Measurements from ENCODE around the gene WDR93.
"Not testable (repeated sequence)": the region's sequence is repeated elsewhere in the genome, so short reads cannot be mapped to it uniquely, and the experiment has no call there.

The WDR93 gene

GRCh38 chr15:89775815-89776214 is 85.2 kb downstream of the WDR93 start:
- no peak for DNase-seq

GRCh38 chr15:89776274-89777072 is 85.9 kb downstream of the WDR93 start, which contains the start of gene MESP2:
Gene MESP2, plus strand, starts transcription at chr15:89776332. Its CDS starts 26 bp downstream, at chr15:89776358.
- no peak for DNase-seq

GRCh38 chr15:89777073-89777751 is 86.6 kb downstream of the WDR93 start:
- no peak for DNase-seq

DNA sequence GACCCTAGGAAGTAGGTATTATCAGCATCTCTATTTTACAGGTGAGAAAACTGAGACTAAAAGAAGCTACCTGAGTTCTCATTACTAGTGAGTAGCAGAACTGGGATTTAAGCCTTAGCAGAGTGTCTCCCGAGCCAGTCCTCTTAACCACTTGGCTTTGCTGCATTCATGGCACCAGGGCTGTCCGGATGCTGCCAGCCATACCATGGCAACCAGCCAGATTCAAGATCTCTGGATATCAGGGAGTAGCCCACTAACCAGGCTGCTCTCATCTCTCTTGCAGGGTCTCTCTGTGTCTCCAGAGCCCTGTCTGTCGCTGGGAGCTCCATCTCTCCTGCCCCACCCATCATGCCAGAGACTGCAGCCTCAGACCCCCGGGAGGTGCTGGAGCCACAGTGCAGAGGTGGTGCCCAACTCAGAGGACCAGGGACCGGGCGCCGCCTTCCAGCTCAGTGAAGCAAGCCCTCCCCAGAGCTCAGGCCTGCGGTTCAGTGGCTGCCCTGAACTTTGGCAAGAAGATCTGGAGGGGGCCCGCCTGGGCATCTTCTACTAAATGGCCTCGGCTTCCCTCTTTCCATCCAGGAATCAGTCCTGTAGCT is 87.3 kb downstream of the WDR93 start:
- no peak for DNase-seq

- no peak for DNase-seq
Observed at GRCh38 chr15:89778861-89779260, 88.2 kb downstream of the WDR93 start.

GRCh38 chr15:89780601-89781000 is 90.0 kb downstream of the WDR93 start:
- DNase-seq: no peak

DNA sequence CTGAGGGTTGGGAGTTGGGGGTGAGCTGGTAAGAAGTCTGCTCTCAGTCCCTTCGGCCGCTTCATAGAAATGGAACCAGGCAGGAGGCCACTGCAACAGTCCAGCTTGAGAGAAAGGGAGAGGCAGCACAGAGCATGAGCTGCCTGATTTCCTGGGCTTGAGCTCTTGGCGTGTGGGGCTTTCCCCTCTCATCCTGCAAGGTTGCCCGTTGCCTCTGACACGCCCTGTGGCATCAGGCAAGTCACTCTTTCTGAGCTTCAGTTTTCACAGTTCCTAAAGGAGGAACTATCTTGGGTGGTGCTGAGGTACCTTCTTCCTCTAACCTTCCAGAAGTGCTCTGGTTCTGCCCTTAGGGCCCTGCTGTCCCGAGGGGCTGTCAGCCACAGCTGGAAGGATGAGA is 90.4 kb downstream of the WDR93 start:
- peak; percentile 48 for DNase-seq

- no peak for DNase-seq
Observed at GRCh38 chr15:89781891-89782618, 91.4 kb downstream of the WDR93 start.

DNA sequence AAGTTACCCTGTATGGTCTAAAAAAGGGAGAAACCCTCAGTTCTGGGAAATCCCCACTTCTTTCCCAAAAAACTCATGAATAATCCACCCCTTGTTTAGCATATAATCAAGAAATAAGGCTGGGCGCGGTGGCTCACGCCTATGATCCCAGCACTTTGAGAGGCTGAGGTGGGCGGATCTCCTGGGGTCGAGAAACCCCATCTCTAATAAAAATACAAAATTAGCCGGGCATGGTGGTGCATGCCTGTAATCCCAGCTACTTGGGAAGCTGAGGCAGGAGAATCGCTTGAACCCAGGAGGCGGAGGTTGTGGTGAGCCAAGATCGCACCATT is 92.0 kb downstream of the WDR93 start:
- DNase-seq: not testable (repeated sequence)

- DNase-seq: no peak
Observed at GRCh38 chr15:89783111-89783860, 92.7 kb downstream of the WDR93 start.

DNA sequence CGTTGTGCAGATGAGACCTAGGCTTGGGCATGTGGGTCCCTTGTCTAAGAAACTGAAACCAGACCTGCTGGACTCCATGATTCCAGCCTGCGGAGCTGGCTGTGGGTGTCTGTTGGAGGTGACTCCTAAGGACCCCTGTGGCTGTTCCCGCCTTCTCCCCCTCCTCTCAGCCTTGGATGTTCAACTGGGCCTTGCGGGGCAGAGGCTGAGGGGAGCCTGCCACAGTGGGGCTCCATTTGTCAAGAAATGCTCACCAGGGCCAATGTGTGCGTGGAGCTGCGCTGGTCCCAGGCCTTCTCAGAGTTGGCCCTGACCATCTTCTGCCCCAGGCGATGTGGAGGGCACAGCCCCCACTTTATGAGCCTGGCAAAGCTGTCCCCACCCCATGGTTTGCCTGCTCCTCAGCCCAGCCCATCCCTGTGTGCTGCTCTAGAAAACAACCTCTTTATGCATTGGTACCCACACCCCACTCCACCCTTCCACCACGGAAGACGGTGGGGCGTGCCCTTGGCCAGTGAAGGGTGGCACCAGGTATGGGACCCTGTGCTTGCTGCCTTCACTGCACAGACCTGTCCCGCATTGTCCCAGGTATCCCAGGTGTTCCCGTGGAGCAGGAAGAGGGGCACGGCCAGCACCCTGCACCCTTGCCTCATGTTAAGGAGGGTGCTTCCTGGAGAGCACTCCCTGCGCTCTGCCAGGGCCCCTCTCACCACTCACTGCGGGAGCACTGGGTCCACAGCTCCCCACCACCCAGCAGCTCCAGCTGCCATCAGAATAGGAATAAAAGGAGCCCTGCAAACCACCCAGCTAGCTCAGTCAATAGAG is 93.5 kb downstream of the WDR93 start:
- DNase-seq: no peak

- no peak for DNase-seq
Observed at GRCh38 chr15:89784686-89784960, 94.0 kb downstream of the WDR93 start.

DNA sequence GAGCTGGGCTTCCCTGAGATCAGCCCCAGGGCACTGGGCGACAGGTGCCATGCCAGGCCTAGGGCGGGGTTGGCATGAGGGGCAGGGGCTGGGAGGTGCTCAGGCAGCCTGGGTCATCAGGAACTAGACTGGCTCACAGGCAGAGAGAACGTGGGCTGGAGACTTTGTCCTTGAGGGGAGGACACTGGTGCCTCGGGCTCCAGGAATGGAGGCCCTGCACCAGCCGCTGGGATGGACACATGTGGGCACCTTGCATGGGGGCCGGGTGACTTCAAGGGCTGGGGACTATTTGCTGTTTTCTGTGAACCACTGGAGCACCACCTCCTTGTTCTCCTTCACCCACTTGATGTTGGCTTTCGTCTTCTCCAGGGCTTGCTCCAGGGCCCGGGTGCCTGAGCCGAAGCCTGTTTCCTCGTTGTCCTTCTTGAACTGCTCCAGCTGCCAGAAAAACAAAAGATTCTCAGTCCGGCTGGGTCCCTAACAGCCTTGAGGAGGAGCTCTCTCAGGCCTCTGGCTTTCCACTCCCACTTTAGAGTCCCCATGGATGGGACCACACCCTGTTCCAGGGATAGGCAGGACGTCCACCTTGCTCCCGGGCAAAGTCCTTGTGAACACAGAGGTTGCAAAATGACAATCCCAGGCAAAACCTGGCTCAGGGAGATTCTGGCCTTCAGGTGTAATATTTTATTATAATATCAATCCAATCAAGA is 94.6 kb downstream of the WDR93 start:
- DNase-seq: no peak

- DNase-seq: no peak
Observed at GRCh38 chr15:89785774-89786140, 95.1 kb downstream of the WDR93 start.

DNA sequence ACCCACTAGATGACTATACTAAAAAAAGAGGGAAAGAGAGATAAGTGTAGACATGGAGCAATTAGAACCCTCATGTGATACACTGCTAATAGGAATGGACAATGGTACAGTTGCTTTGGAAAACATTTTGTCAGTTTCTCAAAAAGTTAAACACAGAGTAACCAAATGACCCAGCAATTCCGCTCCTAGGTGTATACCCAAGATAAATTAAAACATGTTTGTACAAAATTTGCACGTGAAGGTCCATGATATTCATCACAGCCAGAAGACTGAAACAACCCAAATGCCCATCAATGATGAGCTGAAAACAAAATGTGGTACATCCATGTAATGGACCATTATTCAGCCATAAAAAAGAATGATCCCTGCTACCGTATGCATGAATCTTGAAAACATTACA is 97.3 kb downstream of the WDR93 start:
- DNase-seq: no peak

GRCh38 chr15:89788585-89788984 is 98.0 kb downstream of the WDR93 start:
- not testable (repeated sequence) for DNase-seq

GRCh38 chr15:89790206-89790605 is 99.6 kb downstream of the WDR93 start:
- no peak for DNase-seq

GRCh38 chr15:89790661-89791060 is 100.0 kb downstream of the WDR93 start:
- DNase-seq: no peak

GRCh38 chr15:89792106-89792805 is 101.6 kb downstream of the WDR93 start:
- DNase-seq: no peak
